GM19099 (cell line): ENCODE results near the gene MASP1.

Experiments used
- POLR2A ChIP-seq: IDR thresholded peaks from 3 replicates; pipeline ENCODE4 v1.6.1; 2011; ENCODE audit warnings: low read depth; ENCODE audit not compliant: insufficient read length; ENCODE audit errors: extremely low read depth

MASP1 gene, protein sequence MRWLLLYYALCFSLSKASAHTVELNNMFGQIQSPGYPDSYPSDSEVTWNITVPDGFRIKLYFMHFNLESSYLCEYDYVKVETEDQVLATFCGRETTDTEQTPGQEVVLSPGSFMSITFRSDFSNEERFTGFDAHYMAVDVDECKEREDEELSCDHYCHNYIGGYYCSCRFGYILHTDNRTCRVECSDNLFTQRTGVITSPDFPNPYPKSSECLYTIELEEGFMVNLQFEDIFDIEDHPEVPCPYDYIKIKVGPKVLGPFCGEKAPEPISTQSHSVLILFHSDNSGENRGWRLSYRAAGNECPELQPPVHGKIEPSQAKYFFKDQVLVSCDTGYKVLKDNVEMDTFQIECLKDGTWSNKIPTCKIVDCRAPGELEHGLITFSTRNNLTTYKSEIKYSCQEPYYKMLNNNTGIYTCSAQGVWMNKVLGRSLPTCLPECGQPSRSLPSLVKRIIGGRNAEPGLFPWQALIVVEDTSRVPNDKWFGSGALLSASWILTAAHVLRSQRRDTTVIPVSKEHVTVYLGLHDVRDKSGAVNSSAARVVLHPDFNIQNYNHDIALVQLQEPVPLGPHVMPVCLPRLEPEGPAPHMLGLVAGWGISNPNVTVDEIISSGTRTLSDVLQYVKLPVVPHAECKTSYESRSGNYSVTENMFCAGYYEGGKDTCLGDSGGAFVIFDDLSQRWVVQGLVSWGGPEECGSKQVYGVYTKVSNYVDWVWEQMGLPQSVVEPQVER

DNA sequence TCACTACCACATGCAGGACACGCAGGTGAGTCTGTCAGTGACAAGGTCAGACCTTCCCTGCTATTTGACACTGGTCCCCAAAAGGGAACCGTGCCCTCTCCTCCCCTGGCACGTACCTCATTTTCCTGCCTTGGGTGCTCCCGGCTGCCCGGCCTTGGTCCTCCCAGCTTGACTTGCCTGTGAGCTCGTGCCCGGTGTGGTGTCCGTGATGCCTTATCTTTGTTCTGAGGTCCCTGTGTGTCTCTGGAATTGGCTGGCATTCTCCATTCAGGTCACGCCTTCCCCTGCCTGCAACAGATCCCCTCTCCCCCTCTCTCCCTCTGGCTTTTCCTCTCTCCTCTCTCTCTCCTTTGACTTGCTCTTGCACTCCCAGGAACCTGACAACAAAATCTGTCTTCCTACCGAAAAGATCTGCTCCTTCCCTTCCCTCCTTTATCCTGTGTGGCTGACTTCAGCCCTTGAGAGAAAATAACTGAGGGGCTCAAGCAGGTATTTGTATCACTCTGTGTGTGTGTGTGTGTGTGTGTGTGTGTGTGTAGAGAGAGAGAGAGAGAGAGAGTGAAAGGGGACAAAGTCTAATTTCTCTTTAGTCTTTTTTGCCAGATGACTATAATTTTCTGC lies at the start of gene MASP1:
Gene MASP1, minus strand, starts transcription at position 226 of the 621 bp plus-strand sequence. Its CDS starts 105 bp downstream, at position 121.
- TF ChIP-seq POLR2A = no peak

GRCh38 chr3:187340578-187340977 lies 49.0 kb upstream of the MASP1 start:
- no peak for TF ChIP-seq POLR2A

DNA sequence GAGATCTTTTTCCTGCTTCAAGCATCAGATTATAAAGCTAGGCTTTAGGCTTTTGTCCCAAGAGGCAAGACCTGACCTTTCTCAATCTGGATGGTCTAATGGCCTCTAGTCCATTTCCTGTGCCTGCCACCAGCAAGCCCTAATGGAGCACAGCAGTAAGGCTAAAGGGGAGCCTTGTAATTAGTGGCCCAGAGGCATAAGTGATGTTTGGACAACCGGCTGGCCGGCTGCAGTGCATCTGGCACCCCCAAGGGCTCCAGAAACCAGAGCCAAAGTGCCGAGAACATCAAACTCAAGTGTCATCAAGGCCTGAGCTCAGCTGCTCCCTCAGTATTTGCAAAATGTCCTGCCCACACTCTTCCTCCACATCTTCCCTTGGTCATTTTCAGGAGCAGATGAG lies 44.8 kb upstream of the MASP1 start:
- no peak for TF ChIP-seq POLR2A

DNA sequence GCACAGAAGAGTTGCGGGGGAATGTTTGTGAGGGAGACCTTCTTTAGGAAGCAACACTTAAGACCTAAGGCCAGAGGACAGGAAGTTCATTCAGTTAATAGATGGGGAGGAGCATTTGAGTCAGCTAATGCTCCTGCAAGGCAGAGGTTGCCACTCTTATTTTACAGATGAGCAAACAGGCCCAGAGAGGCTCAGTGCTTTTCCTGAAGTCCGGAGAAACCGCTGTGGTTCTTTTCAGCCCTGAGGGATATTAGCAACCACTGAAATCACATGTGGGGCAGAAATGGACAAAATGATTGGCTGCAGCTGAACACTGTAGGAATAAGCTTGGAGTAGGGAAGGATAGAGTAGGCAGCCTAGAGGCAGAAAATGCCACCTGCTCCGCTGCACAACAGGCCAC lies 43.4 kb upstream of the MASP1 start:
- TF ChIP-seq POLR2A = no peak

DNA sequence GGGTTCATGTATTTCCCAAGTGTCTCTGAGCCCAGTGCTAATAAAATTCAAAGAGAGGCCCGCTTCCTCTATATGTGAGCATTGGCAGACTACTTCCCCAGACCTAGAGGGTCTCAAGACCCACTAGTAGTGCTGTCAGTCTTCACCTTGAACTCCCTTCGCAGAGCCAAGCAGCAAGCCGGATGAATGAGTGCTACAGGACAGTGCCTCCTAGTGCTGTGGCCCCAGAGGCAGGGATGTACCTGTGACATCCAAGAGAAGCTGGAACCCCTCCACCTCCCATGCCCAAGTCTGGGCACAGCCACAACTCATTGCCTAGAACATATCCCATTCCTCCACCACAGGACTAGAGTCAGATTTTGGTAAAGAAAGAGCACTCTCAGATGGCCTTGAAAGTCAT lies 37.2 kb upstream of the MASP1 start:
- no peak for TF ChIP-seq POLR2A

DNA sequence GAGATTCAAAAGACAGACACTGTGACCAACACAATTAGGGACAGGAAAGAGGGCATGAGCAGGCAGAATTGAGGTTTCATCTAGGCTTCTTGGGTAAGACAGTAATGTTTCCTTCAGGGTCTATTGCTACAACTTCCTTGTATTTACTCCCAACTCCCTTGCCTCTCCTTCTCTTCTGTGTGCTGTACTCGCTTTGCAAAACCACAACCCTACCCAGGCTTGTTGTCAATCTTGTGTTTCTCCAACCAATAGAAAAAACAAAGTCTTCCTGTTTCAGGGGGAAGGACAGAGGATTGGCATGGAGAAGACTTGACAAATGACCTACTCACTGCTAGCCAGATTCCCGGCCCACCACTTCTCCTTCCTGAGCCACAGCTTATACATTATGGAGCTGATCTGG lies 36.3 kb upstream of the MASP1 start:
- no peak for TF ChIP-seq POLR2A

GRCh38 chr3:187325632-187326031 lies 34.1 kb upstream of the MASP1 start:
- no peak for TF ChIP-seq POLR2A

DNA sequence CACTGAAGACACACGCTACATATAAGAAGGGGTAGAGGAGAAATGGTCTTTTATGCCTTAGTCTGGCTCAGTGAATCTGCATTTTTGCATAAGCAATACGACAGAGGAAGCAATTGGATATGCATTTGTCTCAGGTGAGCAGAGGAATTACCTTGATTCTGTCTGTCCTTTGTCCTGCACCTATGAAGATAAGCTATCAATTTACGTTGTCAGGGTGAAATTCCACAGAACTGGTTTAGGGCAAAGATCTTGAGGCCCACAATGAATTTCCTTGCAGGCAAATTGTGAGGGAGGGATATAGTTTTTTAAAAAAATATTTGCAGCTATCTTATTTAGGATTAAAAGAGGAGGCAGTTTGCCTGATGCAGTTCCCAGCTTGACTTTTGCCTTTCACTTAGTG lies 31.6 kb upstream of the MASP1 start:
- no peak for TF ChIP-seq POLR2A

DNA sequence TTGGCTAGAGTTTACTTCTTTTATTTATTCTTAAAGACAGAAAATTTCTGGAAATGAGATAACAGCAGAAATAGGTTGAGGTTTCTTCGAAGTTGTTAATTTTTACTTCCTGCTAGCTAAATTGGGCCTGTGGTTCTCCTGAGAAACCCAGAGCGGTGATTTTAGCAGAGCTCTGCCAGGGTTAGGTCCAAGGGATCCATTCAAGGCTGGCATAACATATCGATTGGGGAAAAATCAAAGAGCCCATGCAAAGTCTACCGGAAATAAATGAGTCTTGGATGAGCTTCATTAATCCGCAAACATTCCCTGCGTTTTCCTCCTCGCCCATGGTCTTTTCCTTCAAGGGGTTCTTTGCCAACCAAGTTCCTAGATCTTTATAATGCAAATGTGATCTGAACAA lies 30.8 kb upstream of the MASP1 start:
- no peak for TF ChIP-seq POLR2A

- no peak for TF ChIP-seq POLR2A
Measured at GRCh38 chr3:187321766-187322165, 30.2 kb upstream of the MASP1 start.

DNA sequence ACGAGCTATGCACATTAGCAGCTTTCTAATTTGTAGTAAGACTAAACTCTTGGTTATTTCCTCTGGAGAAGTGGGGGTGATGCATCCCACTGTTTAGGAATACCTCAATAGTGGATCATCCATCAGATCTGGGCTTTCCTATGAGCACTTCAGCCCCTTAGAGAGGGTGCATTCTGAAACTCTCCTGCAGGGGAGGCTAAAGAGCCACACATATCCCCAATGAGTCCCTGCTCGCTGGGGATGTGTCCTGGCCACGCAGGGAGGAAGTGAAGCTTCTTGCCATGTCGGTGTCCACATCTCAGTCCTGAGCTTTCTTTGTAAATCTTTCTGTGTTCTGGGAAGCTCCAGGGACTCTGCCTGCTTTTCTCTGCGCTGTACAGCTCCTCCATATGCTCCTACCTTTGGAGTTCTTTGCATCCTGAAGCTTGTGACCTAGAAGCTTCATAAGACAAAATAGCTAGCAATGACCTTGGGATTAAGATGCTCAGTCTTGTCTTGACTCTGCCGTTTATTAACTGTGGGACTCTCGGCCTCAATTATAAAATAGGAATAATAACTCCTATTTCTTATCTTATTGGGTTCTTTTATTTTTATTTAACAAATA lies 28.3 kb upstream of the MASP1 start:
- TF ChIP-seq POLR2A = no peak

DNA sequence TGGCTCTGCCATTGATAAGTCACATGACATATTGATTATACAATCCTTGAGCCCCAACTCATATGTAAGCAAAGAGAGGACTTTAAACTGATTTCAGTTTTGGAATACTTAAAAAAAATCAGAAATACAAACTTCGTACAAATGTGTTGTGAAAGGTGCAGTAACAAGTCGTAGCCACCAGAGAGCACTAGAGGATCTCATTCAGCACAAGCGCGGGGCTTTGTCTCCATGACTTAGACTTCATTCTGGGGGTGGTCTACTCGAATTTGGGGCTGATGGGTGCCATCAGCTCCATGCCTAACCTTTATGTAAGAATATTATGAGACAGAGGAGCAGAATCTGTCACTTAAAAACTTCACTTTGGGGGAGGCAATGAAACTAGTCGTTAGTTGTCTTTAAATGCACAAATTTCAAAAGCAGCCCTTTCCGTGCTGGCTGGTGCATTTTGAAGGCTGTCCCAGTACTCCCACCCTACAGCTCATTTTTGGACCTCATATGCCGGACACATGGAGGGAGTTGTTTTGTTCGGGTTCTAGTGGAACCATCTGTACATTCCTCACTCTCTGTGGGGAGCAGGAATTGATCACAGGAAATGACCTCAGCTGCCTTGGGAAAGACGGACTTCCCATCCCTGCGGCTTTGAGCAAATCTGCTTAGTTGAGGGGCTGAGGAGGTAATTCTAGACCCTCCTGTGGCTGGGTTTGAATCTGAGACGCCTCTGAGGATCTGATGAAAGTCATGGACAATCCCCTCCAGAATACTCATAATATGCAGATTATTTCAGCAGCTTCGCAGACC lies 27.5 kb upstream of the MASP1 start:
- no peak for TF ChIP-seq POLR2A

- TF ChIP-seq POLR2A = no peak
Measured at GRCh38 chr3:187315872-187316271, 24.3 kb upstream of the MASP1 start.

GRCh38 chr3:187314176-187314575 lies 22.6 kb upstream of the MASP1 start:
- TF ChIP-seq POLR2A = no peak
